ENCODE data around the gene STRAP. TPM values are rescaled to one million over a fixed set of nuclear protein-coding genes. Genes with fewer than 3 reads are reported as not detected.

Gene STRAP
- total and polyA plus RNA-seq, 10 of the 15 experiments (the other 5 are each of a cell fraction or from before 2014, with no cell fraction given), result 64.3 to 281 (median 119) TPM

DNA sequence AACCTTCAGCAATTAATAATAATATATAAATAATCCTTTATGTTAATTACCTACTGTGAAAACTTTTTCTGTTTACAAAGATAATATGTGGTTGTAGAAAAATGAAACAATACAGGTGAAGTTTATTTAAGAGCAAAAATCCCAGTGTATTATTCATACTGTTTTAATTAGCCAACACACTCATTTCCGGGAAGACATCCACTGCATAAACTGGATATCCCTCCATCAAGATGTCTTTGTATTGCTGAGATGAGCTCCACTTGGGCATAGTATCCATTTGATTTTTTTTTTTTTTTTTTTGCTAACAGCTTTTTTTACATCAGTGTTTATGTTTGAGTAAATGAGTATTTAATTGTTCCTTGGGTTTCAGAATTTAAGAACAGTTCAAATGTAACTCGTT lies 15.2 kb downstream of the STRAP start (continued):
- TF ChIP-seq E2F4 (IDR thresholded peaks at IDR 0.05; ENCODE audit: low read depth, low read length) (no peak), RCOR1 (conservative IDR thresholded peaks at IDR 0.05; ENCODE audit: low read depth, low read length) (no peak)

- in situ Hi-C loops (cut with MboI), result loop anchor here (25.0 kb wide), 1 partner anchor 1112 kb away; no protein-coding TSS in a partner anchor
- Histone ChIP-seq H3K4me1 (ENCODE audit: control insufficient read depth, insufficient read depth, low read length) (no peaks in the 10 kb centered on the region), H4K20me1 (ENCODE audit: control insufficient read depth, insufficient read depth) (no peaks in the 10 kb centered on the region), H3K36me3 (ENCODE audit: control insufficient read depth in 2 of 2, insufficient read depth in 2 of 2, low read length in 1 of 2) (peaks cover 5 to 25% of the 10 kb centered on the region in 2 experiments), H3K9ac (ENCODE audit: control insufficient read depth, insufficient read depth, low read length) (no peak overlapping the region), H3K79me2 (ENCODE audit: control insufficient read depth, insufficient read depth, low read length) (no peaks in the 10 kb centered on the region), H3K4me2 (ENCODE audit: control insufficient read depth, insufficient read depth) (no peak overlapping the region), H3K27ac (ENCODE audit: control insufficient read depth, insufficient read depth) (no peak overlapping the region), H3K27me3 (replicated peaks in 1 of 2; ENCODE audit: control insufficient read depth in 2 of 2, insufficient read depth in 2 of 2, low read length in 1 of 2) (no peaks in the 10 kb centered on the region), H2AFZ (ENCODE audit: control insufficient read depth, low read depth, low read length) (no peak overlapping the region), H3K9me3 (replicated peaks; ENCODE audit: control insufficient read depth, insufficient read depth, low read length) (no peaks in the 10 kb centered on the region), H3K4me3 (no peak overlapping the region)
- intact Hi-C loops (cut with micrococcal nuclease; ENCODE audit: unreplicated experiment), result loop anchor here (1.0 to 2.0 kb wide), 2 partner anchors 35 to 309 kb away; no protein-coding TSS in a partner anchor
- ChIA-PET CTCF (interaction anchor here (0.5 to 7.0 kb wide), 23 partner anchors 11 to 367 kb away, joined by 3 to 115 read pairs (median 5); partner anchors contain the start of gene DERA), POLR2A (interaction anchor here (0.6 kb wide), 1 partner anchor 459 kb away, joined by 5 read pairs; no protein-coding TSS in a partner anchor), RAD21 (ENCODE audit: unreplicated experiment) (interaction anchor here (0.6 to 5.3 kb wide), 7 partner anchors 11 to 365 kb away, joined by 3 to 42 read pairs (median 4); partner anchors contain the start of gene DERA), SMC1A (ENCODE audit: uncharacterized antibody, unreplicated experiment) (interaction anchor here (0.7 to 3.5 kb wide), 11 partner anchors 11 to 367 kb away, joined by 3 to 56 read pairs (median 6); partner anchors contain the start of genes DERA and STRAP)
- ATAC-seq, result peak; percentile 76
- FAIRE-seq, result peak; percentile 71
- TF ChIP-seq ZNF622 (IDR thresholded peaks at IDR 0.05) (no peak), RAD21 (IDR thresholded peaks at IDR 0.05; ENCODE audit: insufficient read depth, low read depth, low read length) (peak; percentile 66), SMC3 (IDR thresholded peaks at IDR 0.05; ENCODE audit: borderline replicate concordance, low read length) (peak; percentile 59; the same call in 1 of the 2 replicates), RBBP5 (conservative IDR thresholded peaks at IDR 0.05) (no peak), GATAD2B (conservative IDR thresholded peaks at IDR 0.05; ENCODE audit: low read depth) (no peak), CTCF (IDR thresholded peaks at IDR 0.05 in 2 of 3, conservative IDR thresholded peaks at IDR 0.05 in 1 of 3; ENCODE audit: control insufficient read depth in 2 of 3, extremely low read depth in 1 of 3, insufficient read depth in 1 of 3, low read depth in 3 of 3, low read length in 3 of 3) (peak; percentile 43 to 64 (median 57))
- TSS peak; percentile 2 for BruUV-seq (replicated peaks)
- no peak for DNase-seq (ENCODE audit: low read depth, low spot score)
Observed at GRCh38 chr12:15899282-15899870, 17.2 kb downstream of the STRAP start.

Data from GM12878 (cell line).